HG03342 (cell line): ENCODE results near the gene PDK2.

Source experiments
- ATAC-seq: cut with Tn5 transposase; IDR thresholded peaks from one replicate; pipeline ENCODE4 v1.9.1; 2021; ENCODE audit warnings: mild to moderate bottlenecking, moderate library complexity; ENCODE audit not compliant: unreplicated experiment

PDK2 gene

GRCh38 chr17:50148226-50149090 is 53.3 kb downstream of the PDK2 start:
- ATAC-seq = peak; percentile 37

DNA sequence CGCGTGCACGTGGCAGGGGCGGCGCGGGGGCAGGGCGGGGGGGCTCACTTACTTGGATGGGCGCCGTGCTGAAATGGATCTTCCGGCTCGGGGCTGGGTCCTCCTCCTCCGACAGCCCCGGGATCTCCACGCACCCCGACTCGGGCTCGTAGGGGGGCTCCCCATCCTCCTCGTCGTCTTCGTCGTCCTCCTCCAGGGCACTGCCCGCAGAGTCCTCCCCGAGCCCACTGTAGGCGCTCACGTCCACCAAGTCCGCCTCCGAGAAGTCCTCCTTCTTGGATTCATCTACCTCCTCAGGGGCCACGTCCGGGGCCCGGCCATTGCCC is 53.9 kb downstream of the PDK2 start:
- no peak for ATAC-seq

DNA sequence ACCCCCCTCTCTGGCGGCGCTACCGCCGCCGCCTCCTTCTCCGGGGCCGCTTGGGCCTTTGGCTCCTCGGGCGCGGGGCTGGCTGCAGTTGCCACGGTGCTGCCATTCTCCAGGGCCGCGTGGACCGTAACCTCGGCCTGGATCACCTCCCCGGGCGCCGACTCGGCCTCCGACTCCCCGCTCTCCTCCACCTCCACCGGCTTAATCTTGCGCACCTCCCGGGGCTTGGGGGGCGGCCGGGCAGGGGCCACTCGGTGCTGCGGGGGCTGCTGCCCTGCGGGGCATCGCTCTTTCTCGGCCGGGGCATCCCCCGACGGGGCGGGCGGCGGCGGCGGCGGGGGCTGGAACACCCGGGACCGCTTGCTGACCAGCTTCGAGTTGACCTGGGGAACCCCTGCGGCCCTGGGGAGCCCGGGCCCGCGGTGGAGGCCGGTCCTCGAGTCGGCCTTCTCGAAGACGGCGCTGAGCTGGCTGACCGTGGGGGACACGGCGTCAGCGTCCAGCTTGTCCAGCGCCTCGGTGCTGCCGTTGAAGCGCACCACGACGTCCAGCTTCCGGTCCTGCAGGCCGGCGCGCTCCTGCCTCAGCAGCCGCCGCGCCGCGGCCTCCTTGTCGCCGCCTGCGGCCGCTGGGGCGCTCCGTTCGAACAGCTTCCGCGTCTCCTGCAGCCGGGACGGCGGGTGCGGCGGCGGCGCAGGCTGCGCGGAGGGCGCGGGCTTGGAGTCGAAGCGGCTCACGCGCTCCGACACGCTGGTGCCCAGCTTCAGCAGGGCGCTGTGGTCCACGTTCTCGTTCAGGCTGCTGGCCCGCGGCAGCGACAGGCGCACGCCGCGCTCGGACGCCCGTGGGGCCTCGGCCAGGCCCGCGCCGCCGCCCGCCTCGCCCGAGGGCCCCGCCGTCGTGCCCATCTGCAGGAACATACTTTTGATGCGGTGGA is 54.5 kb downstream of the PDK2 start:
- no peak for ATAC-seq

- ATAC-seq = no peak
These were observed 55.3 kb downstream of the PDK2 start, which contains the start of gene PPP1R9B for GRCh38 chr17:50150354-50151040. Gene PPP1R9B, minus strand, starts transcription at chr17:50150677. Its CDS starts 164 bp downstream, at chr17:50150513.

DNA sequence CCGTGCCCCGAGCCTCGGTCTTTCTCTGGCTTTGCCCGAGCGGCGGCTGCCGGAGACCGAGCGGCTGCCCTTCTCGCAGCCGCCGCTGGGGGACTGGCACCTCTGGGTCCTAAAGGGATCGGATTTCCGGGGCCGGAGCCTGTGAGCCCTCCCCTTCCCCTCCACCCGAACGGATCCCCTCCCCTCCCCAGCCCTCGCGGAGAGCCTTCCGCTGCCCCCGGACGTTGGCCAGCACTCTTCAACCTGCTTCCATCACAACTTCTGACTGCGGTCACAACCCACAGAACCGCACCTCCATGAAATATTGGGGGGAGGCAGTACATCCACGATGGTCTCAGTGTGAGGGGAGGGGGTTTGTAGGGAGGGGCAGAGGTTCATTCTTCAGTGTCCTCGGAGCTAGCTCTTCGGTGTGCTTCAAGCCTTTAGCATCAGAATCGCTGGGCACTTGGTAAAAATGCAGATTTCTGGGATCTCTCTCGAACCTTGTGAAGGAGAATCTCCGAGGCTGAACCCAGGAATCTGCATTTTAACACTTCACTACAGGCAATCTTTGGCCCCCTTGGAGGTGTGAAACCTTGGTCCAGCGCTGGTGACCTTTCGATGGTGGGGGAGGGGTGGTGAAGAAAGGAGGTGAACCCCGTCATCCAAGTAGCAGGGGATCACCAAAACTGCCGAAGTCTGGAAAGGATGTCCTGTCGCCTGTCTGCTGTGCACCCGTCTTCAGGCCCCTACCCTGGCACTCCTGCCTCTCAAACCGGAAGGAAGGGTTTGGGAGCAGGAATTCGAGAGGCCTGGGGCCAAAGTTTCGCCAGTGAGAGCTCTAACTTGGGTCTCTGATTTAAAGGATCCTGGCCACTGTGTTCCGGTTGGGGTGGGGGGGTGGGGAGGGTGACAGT is 56.1 kb downstream of the PDK2 start:
- ATAC-seq = peak; percentile 39

GRCh38 chr17:50151937-50152547 is 56.9 kb downstream of the PDK2 start:
- no peak for ATAC-seq

- ATAC-seq = no peak
These were observed 57.6 kb downstream of the PDK2 start for GRCh38 chr17:50152736-50153135.

DNA sequence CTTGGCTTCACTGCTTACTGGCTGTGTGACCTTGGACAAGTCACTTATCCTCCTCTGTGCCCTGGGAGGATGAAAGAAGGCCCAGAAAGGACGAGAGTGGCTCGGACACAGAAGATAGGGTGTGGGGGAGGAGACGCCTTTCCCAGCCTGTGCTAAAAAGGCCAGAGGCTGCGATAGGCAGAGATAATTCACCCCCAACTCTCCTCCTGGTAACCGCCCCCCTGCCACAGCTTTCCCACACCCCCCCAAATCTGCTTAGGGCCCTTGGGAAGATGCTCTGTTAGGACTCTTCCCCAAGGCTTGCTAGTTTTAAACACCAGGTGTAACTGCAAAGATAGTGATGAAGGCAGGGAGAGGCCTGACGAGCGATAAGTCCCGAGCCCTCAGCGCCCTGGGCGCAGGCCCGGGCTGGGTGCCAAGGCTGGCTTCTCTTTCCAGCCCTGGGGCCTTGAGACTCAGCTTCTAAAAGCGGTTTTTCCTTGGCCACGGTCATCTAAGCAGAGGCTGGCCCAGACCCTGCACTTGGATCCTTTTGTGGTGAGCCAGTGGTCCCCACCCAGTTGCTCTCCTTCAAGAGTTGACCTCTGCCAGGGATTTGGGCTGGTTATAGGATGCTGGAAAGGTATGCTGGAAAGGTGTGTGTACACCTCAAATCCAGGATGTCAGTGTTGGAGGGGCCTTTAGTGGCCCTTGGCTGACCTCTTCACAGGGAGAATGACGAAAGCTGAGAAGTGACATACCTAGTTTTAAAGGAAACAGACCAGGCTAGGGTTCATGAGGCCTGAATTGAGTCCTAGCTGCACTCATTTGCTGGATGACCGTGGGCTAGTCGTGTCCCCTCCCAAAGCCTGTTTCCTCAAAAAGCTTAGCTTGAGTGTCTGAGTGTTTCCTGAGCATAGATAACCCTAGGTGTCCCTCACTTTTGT is 58.8 kb downstream of the PDK2 start:
- ATAC-seq = no peak

GRCh38 chr17:50154604-50155003 is 59.5 kb downstream of the PDK2 start:
- no peak for ATAC-seq

DNA sequence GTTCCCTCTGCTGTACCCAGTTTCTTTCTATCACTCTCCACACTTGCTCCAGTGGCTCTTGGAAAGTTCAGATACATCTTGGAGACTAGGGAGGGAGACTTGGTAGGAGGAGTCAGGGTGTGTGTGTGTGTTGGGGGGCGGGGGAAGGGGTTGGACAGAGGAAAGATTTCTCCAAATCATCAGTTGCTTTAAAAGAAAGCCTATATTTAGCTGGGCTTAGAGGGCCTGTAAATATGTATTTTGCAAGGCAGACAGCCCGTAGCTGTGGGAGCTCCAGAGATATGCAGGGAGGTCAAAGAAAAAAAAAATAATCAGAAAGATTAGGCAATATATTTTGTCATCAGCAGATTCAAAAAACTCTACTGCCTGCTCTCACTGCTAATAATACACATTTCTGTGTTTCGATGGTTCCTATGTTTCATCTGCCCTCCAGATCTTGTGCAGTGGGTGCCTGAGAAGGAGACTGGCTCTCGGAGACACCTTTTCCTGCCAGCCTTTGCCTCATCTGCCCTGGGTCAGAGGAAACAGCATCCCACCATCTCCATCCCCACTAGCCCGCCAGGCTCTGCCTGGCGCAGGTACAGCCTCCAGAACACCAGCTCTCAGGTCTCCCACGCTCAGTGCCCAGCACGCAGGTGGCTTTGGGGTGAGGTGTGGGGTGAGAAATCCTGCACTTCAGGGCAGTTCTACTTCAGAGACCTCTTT is 60.1 kb downstream of the PDK2 start:
- ATAC-seq = no peak

GRCh38 chr17:50157891-50158290 is 62.7 kb downstream of the PDK2 start:
- no peak for ATAC-seq

GRCh38 chr17:50161023-50161910 is 66.1 kb downstream of the PDK2 start:
- ATAC-seq = peak; percentile 82
